ENCODE measurements around the gene GPR143. TPM values are rescaled to one million over a fixed set of nuclear protein-coding genes. Genes with fewer than 3 reads are reported as not detected.

The GPR143 gene
- total and polyA plus RNA-seq, 4 donors, result 0.77 to 2.7 (median 1.5) TPM

- TF ChIP-seq CTCF (IDR thresholded peaks at IDR 0.05; ENCODE audit: control extremely low read depth, extremely low read depth), result no peak
- Histone ChIP-seq H3K9me3 (ENCODE audit: control insufficient read depth in 4 of 4, insufficient read depth in 3 of 4, low read length in 3 of 4) (peaks cover 0 to 18% (median 4%) of the 10 kb centered on the region in 4 donors), H3K36me3 (ENCODE audit: control insufficient read depth in 4 of 4, insufficient read depth in 4 of 4, low read length in 4 of 4) (no peaks in the 10 kb centered on the region), H3K27me3 (ENCODE audit: control insufficient read depth in 3 of 3, insufficient read depth in 3 of 3, low read length in 2 of 3) (peaks cover 0 to under 1% (median 0%) of the 10 kb centered on the region in 3 donors), H3K4me3 (no peak overlapping the region), H3K9ac (ENCODE audit: insufficient read depth in 1 of 2, low read length in 2 of 2) (no peak overlapping the region), H3K4me1 (ENCODE audit: control insufficient read depth in 5 of 5, insufficient read depth in 5 of 5, low read length in 5 of 5) (no peaks in the 10 kb centered on the region), H3K27ac (ENCODE audit: low read depth in 1 of 2, low read length in 1 of 2) (no peak overlapping the region)
- no peak for ATAC-seq (ENCODE audit: insufficient read depth, low FRiP score)
- DNase-seq, result no peak
- 82 to 94% methylated on average over 2 to 3 of the region's 3 CpGs for WGBS, 2 donors
These were observed 35.6 kb downstream of the GPR143 start for GRCh38 chrX:9730078-9730477.

- Histone ChIP-seq H3K9ac (ENCODE audit: insufficient read depth in 1 of 2, low read length in 2 of 2) (no peak overlapping the region), H3K4me3 (no peak overlapping the region), H3K9me3 (ENCODE audit: control insufficient read depth in 4 of 4, insufficient read depth in 3 of 4, low read length in 3 of 4) (peaks cover 0 to 18% (median 4%) of the 10 kb centered on the region in 4 donors), H3K4me1 (ENCODE audit: control insufficient read depth in 5 of 5, insufficient read depth in 5 of 5, low read length in 5 of 5) (no peaks in the 10 kb centered on the region), H3K36me3 (ENCODE audit: control insufficient read depth in 4 of 4, insufficient read depth in 4 of 4, low read length in 4 of 4) (no peaks in the 10 kb centered on the region), H3K27ac (ENCODE audit: low read depth in 1 of 2, low read length in 1 of 2) (no peak overlapping the region), H3K27me3 (ENCODE audit: control insufficient read depth in 3 of 3, insufficient read depth in 3 of 3, low read length in 2 of 3) (no peaks in the 10 kb centered on the region)
- TF ChIP-seq CTCF (IDR thresholded peaks at IDR 0.05; ENCODE audit: control extremely low read depth, extremely low read depth), result no peak
- ATAC-seq (ENCODE audit: insufficient read depth, low FRiP score) (no peak), DNase-seq (peak; percentile 11 to 47 (median 22))
- 65 to 71% methylated on average over 5 of the region's 5 CpGs for WGBS, 2 donors
These were observed 36.3 kb downstream of the GPR143 start for GRCh38 chrX:9729171-9729885.

- Histone ChIP-seq H3K9ac (ENCODE audit: insufficient read depth in 1 of 2, low read length in 2 of 2) (no peak overlapping the region), H3K27me3 (ENCODE audit: control insufficient read depth in 3 of 3, insufficient read depth in 3 of 3, low read length in 2 of 3) (no peaks in the 10 kb centered on the region), H3K36me3 (ENCODE audit: control insufficient read depth in 4 of 4, insufficient read depth in 4 of 4, low read length in 4 of 4) (no peaks in the 10 kb centered on the region), H3K4me1 (ENCODE audit: control insufficient read depth in 5 of 5, insufficient read depth in 5 of 5, low read length in 5 of 5) (no peaks in the 10 kb centered on the region), H3K27ac (ENCODE audit: low read depth in 1 of 2, low read length in 1 of 2) (no peak overlapping the region), H3K9me3 (ENCODE audit: control insufficient read depth in 4 of 4, insufficient read depth in 3 of 4, low read length in 3 of 4) (peaks cover 0 to 19% (median 4%) of the 10 kb centered on the region in 4 donors), H3K4me3 (no peak overlapping the region)
- TF ChIP-seq CTCF (IDR thresholded peaks at IDR 0.05; ENCODE audit: control extremely low read depth, extremely low read depth), result no peak
- DNase-seq, result no peak
- WGBS, 2 donors, result 83 to 86% methylated on average over 3 of the region's 3 CpGs
- ATAC-seq (ENCODE audit: insufficient read depth, low FRiP score), result no peak
These were observed 37.4 kb downstream of the GPR143 start for GRCh38 chrX:9728261-9728660.

Measured in lung (tissue), 12 donors.